Dedifferentiated amniotic fluid mesenchymal stem cell (primary cell): ENCODE results near the gene OLFML1.

Experiments used
- DNase-seq: peaks from one replicate; pipeline ENCODE4 v3.0.0-alpha.2; 2016; ENCODE audit errors: extremely low spot score

Gene OLFML1

GRCh38 chr11:7480113-7480512 lies 5.2 kb upstream of the OLFML1 start:
- DNase-seq: no peak

GRCh38 chr11:7484131-7484530 lies 1.2 kb upstream of the OLFML1 start:
- DNase-seq: no peak

DNA sequence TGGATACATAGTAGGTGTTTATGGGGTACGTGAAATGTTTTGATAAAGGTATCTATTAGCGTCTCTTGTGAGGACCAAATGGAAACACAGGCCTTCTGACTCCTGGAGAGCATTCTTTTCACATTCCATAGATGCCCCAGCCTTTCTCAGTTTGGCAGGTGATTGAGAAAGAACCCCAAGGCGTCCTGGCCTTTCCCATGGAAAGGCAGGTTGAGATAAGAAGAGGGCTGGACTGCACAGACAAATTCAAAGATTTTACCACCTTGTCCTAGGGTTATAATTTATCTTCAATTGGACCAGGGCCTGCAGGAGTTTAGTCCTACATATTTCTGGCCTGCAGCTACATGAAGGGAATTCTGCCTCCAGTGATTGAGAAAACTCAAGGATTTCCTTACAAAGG lies 661 bp upstream of the OLFML1 start:
- no peak for DNase-seq

- DNase-seq: no peak
Measured at GRCh38 chr11:7486098-7486780, 933 bp downstream of the OLFML1 start.

DNA sequence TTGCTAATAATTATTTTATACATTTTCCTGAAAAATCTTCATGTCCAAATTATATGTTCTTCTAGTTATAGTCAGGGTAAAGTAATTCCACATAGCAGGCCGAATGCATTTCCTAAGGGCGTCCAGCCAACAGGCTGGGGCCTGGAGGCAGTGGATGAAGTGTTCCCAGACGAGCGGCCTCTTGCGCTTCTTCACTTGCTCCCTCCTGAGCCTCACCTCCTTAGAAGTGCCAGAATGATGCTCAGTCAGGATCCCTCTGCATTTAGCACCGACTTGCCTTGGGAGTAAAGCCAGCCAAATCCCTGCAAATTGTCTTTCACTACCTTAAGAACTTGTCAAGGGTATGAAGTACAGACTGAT lies 1.5 kb downstream of the OLFML1 start:
- no peak for DNase-seq

GRCh38 chr11:7487360-7487759 lies 2.1 kb downstream of the OLFML1 start:
- DNase-seq: no peak

DNA sequence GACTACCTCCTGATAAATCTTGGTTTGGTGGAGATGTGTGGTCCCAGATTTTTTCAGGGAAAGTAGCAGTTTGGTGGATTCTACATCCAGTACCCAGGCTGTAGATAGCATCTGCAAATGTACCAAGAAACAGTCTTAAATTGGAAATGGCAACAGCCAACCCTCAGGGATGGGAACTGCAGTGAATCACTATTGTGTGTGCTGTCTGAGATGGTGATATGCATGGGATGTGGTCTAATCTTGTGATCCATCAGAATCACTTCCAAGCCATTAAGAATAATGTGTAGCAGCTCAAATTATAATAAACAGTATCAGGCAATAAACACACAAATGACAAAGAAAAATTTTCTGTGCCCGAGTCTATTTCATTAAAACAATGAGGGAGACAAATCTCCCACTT lies 3.4 kb downstream of the OLFML1 start:
- no peak for DNase-seq

DNA sequence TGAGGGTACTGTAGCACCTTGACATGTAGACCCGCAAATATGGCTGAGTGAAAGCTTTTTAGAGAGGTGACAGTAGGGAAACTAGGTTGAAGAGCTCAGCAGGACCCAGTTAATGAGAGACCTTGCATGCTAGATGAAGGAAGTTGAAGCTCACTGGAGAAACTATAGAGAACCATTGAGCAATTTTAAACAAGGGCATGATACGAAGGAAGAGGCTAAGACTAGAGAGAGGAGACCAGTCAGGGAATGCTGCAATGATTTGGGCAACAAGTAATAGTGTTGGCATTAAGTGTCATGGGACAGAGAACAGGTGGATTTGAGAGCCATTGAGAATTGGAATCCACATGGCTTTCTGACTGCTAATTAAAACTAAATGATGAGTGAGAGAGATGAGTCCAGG lies 4.1 kb downstream of the OLFML1 start:
- no peak for DNase-seq

GRCh38 chr11:7490054-7490453 lies 4.7 kb downstream of the OLFML1 start:
- DNase-seq: no peak

- no peak for DNase-seq
Measured at GRCh38 chr11:7490535-7490934, 5.2 kb downstream of the OLFML1 start.

- DNase-seq: no peak
Measured at GRCh38 chr11:7492253-7492652, 6.9 kb downstream of the OLFML1 start.

- DNase-seq: no peak
Measured at GRCh38 chr11:7493670-7494069, 8.4 kb downstream of the OLFML1 start.

GRCh38 chr11:7494086-7494745 lies 8.9 kb downstream of the OLFML1 start:
- no peak for DNase-seq

- DNase-seq: no peak
Measured at GRCh38 chr11:7495882-7496551, 10.7 kb downstream of the OLFML1 start.

- DNase-seq: no peak
Measured at GRCh38 chr11:7498193-7498592, 12.9 kb downstream of the OLFML1 start.

DNA sequence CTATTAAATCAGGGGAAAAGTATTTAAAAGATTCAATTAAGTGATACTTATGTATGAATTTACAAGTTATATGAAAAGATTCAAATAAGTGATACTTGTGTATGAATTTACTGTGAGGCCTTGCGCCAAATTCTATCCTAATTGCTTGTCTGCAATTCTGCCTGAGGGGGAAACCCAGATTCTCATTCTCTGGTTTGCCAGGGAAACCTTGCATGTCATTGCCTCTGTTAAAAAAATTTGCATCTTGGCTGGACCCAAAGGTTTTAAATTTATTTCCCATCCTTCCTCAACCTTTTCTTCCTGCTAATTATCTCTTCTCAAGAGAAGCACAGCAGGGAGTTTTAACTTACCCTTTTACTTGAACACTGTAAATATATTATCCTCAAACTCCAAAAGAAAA lies 13.8 kb downstream of the OLFML1 start:
- DNase-seq: no peak

DNA sequence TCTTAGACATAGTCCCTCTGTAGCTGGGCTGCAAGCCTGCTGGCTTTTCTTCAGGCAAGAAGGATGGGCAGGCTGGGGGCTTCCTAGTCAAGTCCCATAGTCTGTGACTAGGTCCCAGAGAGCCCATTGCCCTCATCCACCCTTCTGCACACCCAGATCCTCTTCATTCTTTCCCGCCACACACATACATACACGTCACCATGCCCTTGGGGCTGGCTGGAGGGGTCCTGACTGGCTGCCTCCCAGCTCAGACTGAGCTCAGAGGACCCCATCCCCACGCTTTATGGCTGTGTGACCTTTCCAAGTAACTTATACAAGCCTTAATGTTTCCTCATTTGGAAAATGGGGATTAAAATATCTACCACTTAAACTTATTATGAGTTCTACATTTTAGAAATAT lies 14.9 kb downstream of the OLFML1 start:
- no peak for DNase-seq

DNA sequence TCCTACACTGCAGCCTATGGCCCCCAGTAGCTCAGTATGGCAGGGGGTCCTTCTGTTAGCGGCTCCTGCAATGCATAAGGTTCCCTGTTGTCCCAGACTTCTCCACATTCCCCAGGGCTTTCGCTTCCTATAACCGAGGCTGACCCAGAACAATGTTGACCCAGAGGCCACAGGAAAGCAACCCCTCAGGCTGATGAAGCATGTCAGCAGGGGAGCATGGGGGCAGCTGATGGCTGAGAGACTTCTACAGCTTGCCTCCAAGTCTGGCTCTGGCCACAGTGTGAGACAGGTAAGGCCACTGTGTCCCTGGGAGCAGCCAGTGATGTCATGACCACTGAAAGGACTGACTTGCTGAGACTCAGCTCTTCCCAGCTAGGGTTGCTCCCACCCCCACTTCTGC lies 15.9 kb downstream of the OLFML1 start:
- no peak for DNase-seq

DNA sequence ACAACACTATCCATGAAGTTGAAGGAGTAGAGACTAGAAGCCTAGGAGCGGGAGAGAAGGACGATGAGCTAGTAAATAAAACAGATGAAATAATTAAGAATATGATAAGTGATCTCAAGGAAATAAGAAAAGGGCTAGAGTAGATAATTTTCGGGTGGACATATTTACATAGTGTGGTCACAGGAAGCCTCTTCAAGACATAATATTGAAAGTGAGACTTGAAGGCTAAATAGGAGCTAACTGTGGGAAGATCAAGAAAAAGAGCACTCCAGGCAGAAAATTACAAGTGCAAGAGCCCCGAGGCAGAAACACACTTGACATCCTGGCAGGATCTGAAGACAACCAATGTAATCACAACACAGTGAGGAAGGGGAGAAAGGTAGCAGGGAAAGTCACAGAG lies 16.6 kb downstream of the OLFML1 start:
- DNase-seq: no peak

GRCh38 chr11:7506243-7506642 lies 20.9 kb downstream of the OLFML1 start:
- no peak for DNase-seq

DNA sequence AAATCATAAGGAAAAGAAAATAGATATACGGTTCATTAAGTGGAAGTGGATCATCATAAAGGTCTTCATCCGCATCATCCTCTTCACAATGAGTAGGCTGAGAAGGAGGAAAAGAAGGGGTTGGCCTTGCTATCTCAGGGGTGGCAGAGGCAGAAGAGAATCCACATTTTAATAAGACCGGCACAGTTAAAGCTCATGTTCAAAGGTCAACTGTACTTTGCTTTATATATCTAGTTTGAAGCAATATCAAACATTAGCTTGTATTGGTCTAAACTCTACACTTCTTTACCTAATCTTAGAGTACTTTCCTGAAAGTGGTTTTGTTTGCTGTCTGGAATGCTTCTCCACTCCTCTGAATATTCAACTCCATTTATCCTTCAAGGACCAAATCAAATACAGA lies 22.8 kb downstream of the OLFML1 start:
- DNase-seq: no peak

DNA sequence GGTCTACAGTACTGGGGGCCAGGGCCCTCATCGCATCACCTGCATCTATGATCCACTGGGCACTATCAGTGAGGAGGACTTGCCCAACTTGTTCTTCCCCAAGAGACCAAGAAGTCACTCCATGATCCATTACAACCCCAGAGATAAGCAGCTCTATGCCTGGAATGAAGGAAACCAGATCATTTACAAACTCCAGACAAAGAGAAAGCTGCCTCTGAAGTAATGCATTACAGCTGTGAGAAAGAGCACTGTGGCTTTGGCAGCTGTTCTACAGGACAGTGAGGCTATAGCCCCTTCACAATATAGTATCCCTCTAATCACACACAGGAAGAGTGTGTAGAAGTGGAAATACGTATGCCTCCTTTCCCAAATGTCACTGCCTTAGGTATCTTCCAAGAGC lies 24.7 kb downstream of the OLFML1 start:
- no peak for DNase-seq

GRCh38 chr11:7511401-7511800 lies 26.1 kb downstream of the OLFML1 start:
- no peak for DNase-seq
